ENCODE measurements around the gene CENATAC. TPM values are rescaled to one million over a fixed set of nuclear protein-coding genes. Genes with fewer than 3 reads are reported as not detected.

Gene CENATAC
- total RNA-seq, 4 donors from 2014 or later = 77.3 to 158 (median 88.0) TPM

DNA sequence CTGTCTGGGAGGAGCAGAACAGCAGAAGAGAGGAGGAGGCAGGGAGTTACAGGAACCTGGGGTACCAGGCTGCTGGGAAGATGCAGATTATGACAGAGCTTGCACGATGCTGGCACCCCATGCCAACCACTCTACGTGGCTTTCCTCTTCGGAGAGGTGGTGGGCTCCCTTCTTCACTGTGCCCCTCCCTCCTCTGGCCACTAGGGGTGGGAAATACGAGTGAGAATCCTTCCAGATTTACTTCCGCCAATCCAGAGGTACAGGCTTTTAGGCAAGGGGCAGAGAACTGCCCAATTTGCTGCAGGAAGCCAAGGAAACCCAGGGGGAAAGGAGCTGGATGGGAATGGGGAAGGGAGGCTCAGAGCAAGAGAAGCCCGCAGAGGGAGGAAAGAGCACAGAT lies 46.8 kb downstream of the CENATAC start:
- no peak for DNase-seq (ENCODE audit: low spot score in 2 of 2)
- no peaks in the 10 kb centered on the region for H3K9me3 ChIP-seq
- TF ChIP-seq POLR2A (IDR thresholded peaks at IDR 0.05) (no peak), CTCF (IDR thresholded peaks at IDR 0.05) (no peak), EP300 (IDR thresholded peaks at IDR 0.05) (no peak)
- H3K36me3 ChIP-seq = peaks cover 2 to 57% (median 34%) of the 10 kb centered on the region in 3 donors
- no peak overlapping the region for H3K27ac ChIP-seq
- H3K27me3 ChIP-seq = no peaks in the 10 kb centered on the region
- no peaks in the 10 kb centered on the region for H3K4me1 ChIP-seq
- WGBS, 2 donors = 63 to 67% methylated on average over 6 of the region's 6 CpGs
- no peak overlapping the region for H3K4me3 ChIP-seq

- Histone ChIP-seq H3K27ac (no peak overlapping the region), H3K36me3 (peaks cover 2 to 74% (median 40%) of the 10 kb centered on the region in 3 donors), H3K9me3 (no peaks in the 10 kb centered on the region), H3K27me3 (no peaks in the 10 kb centered on the region), H3K4me1 (no peaks in the 10 kb centered on the region), H3K4me3 (no peak overlapping the region)
- TF ChIP-seq POLR2A (IDR thresholded peaks at IDR 0.05) (no peak), CTCF (IDR thresholded peaks at IDR 0.05) (no peak), EP300 (IDR thresholded peaks at IDR 0.05) (no peak)
- DNase-seq (ENCODE audit: low spot score in 2 of 2) = no peak
- WGBS, 2 donors = 83 to 95% methylated on average over 4 to 6 of the region's 6 CpGs
Observed at GRCh38 chr11:119046489-119046888, 48.6 kb downstream of the CENATAC start.

GRCh38 chr11:119047205-119047604 lies 49.3 kb downstream of the CENATAC start:
- WGBS, 2 donors = 92 to 98% methylated on average over 6 of the region's 6 CpGs
- H3K36me3 ChIP-seq = peaks cover 2 to 81% (median 47%) of the 10 kb centered on the region in 3 donors
- TF ChIP-seq EP300 (IDR thresholded peaks at IDR 0.05) = no peak

DNA sequence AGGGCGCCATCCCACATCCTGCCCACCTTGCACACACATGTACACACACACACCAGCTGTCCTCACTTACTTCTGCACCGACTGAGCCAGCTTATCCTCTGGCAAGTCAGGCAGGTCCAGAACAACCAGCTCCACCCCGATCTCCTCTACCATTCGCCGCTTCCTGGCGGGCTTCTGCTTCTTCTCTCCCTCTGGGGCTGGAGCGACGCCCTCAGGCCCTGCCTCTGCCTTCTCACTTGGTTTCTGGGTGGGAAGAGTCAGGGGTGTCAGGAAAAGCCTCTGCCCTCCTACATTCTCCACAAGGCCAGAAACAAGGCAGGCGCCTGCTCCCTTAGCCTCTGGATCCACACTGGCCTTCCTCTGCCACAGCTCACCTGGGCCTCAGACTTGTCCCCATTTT lies 50.7 kb downstream of the CENATAC start:
- no peak overlapping the region for H3K4me3 ChIP-seq
- H3K36me3 ChIP-seq = peaks cover 2 to 96% (median 58%) of the 10 kb centered on the region in 3 donors
- no peaks in the 10 kb centered on the region for H3K27me3 ChIP-seq
- no peaks in the 10 kb centered on the region for H3K4me1 ChIP-seq
- no peak overlapping the region for H3K27ac ChIP-seq
- H3K9me3 ChIP-seq = no peaks in the 10 kb centered on the region
- WGBS, 2 donors = 89 to 93% methylated on average over 9 of the region's 9 CpGs
- TF ChIP-seq CTCF (IDR thresholded peaks at IDR 0.05) = no peak
- no peak for TF ChIP-seq POLR2A (IDR thresholded peaks at IDR 0.05)
- TF ChIP-seq EP300 (IDR thresholded peaks at IDR 0.05) = no peak
- DNase-seq (ENCODE audit: low spot score in 2 of 2) = no peak

More at GRCh38 chr11:119047205-119047604, 49.3 kb downstream of the CENATAC start:
- H3K4me1 ChIP-seq = no peaks in the 10 kb centered on the region
- no peaks in the 10 kb centered on the region for H3K9me3 ChIP-seq
- no peak overlapping the region for H3K27ac ChIP-seq
- DNase-seq (ENCODE audit: low spot score in 2 of 2) = no peak
- no peaks in the 10 kb centered on the region for H3K27me3 ChIP-seq
- H3K4me3 ChIP-seq = no peak overlapping the region

DNA sequence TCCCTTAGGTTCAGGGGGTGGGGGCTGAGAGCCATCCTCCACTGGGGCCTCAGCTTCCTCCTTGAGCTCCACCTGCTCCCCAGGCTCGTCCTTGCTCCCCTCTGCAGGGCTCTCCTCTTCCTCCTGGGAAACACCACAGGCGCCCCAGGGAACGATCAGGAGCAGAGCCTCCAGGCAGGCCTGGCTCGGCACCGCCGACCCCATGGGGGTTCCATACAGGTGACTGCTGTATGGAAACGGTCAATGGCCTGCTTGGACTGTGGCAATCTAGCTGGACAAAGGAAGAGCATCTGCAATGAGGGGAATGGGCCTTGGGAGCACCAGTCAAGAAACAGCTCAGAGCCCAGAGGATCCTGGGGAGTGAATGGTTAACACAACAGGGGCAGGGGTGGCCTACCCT lies 51.1 kb downstream of the CENATAC start:
- Histone ChIP-seq H3K27ac (no peak overlapping the region), H3K27me3 (no peaks in the 10 kb centered on the region)
- 90 to 96% methylated on average over 7 of the region's 7 CpGs for WGBS, 2 donors

More for the DNA sequence above, 51.1 kb downstream of the CENATAC start:
- Histone ChIP-seq H3K4me1 (no peaks in the 10 kb centered on the region), H3K4me3 (no peak overlapping the region), H3K9me3 (no peaks in the 10 kb centered on the region), H3K36me3 (peaks cover 2 to 99% (median 62%) of the 10 kb centered on the region in 3 donors)
- TF ChIP-seq EP300 (IDR thresholded peaks at IDR 0.05) = no peak
- no peak for TF ChIP-seq POLR2A (IDR thresholded peaks at IDR 0.05)
- TF ChIP-seq CTCF (IDR thresholded peaks at IDR 0.05) = no peak
- DNase-seq (ENCODE audit: low spot score in 2 of 2) = no peak

All from tibial nerve (tissue), 4 donors.